CD14-positive monocyte (primary cell): ENCODE results near the gene UNC5C. TPM values are rescaled to one million over a fixed set of nuclear protein-coding genes. Genes with fewer than 3 reads are reported as not detected.

Experiments used
- DNase-seq, 3 donors: peaks; one replicate each; pipeline ENCODE4 v3.0.0-alpha.2; 2011 to 2022
- H2AFZ ChIP-seq: 2 replicates; pipeline ENCODE4 v1.6.0; 2012; ENCODE audit warnings: mild to moderate bottlenecking, low read depth, low read length, inconsistent platforms; ENCODE audit not compliant: insufficient read depth, poor library complexity, severe bottlenecking
- H3K27ac ChIP-seq, 2 donors: 1 replicate in 1 of 2; 2 replicates in 1 of 2; pipeline ENCODE4 v1.5.1; 2012 to 2013; ENCODE audit warnings: low read length in 2 of 2, control low read depth in 1 of 2, inconsistent platforms in 1 of 2, low read depth in 1 of 2, mild to moderate bottlenecking in 1 of 2
- H3K27me3 ChIP-seq, 2 donors: one replicate each; pipeline versions ENCODE4 v1.6.0 to v1.6.1; 2011 to 2013; ENCODE audit warnings: low read length in 2 of 2; ENCODE audit not compliant: control insufficient read depth in 2 of 2, insufficient read depth in 2 of 2
- H3K36me3 ChIP-seq, 2 donors: replicated peaks in 1 of 2; 1 replicate in 1 of 2; 2 replicates in 1 of 2; pipeline versions ENCODE4 v1.5.1 to v1.6.1; 2012 to 2013; ENCODE audit warnings: low read length in 2 of 2, control low read depth in 1 of 2, inconsistent platforms in 1 of 2, mild to moderate bottlenecking in 1 of 2; ENCODE audit not compliant: insufficient read depth in 2 of 2, control insufficient read depth in 1 of 2
- H3K4me1 ChIP-seq, 2 donors: 1 replicate in 1 of 2; 2 replicates in 1 of 2; pipeline versions ENCODE4 v1.5.1 to v1.6.1; 2012 to 2013; ENCODE audit warnings: low read length in 2 of 2, control low read depth in 1 of 2, inconsistent platforms in 1 of 2, mild to moderate bottlenecking in 1 of 2, moderate library complexity in 1 of 2; ENCODE audit not compliant: insufficient read depth in 2 of 2, control insufficient read depth in 1 of 2
- H3K4me2 ChIP-seq: replicated peaks from 2 replicates; pipeline ENCODE3; 2012; ENCODE audit warnings: low read length, moderate library complexity, mild to moderate bottlenecking; ENCODE audit not compliant: poor library complexity, severe bottlenecking; ENCODE audit errors: extremely low read depth
- H3K4me3 ChIP-seq, 3 experiments: fragments of 200-600 bp in 1 of 3; sonication (generic) in 1 of 3; replicated peaks in 1 of 3; 1 replicate in 2 of 3; 2 replicates in 1 of 3; pipeline ENCODE4 v1.5.1; 2011 to 2013; ENCODE audit warnings: low read length in 3 of 3, mild to moderate bottlenecking in 3 of 3, control low read depth in 2 of 3, low read depth in 2 of 3, inconsistent platforms in 1 of 3, moderate library complexity in 1 of 3
- H3K79me2 ChIP-seq: 2 replicates; pipeline ENCODE4 v1.6.0; 2012; ENCODE audit warnings: mild to moderate bottlenecking, control low read depth, inconsistent platforms, low read length, moderate library complexity; ENCODE audit not compliant: insufficient read depth
- H3K9ac ChIP-seq: 2 replicates; pipeline ENCODE4 v1.6.0; 2017; ENCODE audit warnings: low read length, mild to moderate bottlenecking; ENCODE audit not compliant: insufficient read depth, poor library complexity, severe bottlenecking
- H3K9me3 ChIP-seq, 2 donors: replicated peaks in 1 of 2; 1 replicate in 1 of 2; 2 replicates in 1 of 2; pipeline versions ENCODE4 v1.5.1 to v1.6.1; 2012 to 2013; ENCODE audit warnings: low read length in 2 of 2, control low read depth in 1 of 2; ENCODE audit not compliant: control insufficient read depth in 1 of 2, insufficient read depth in 1 of 2
- H4K20me1 ChIP-seq: 2 replicates; pipeline ENCODE4 v1.6.0; 2012; ENCODE audit warnings: mild to moderate bottlenecking, low read length, control low read depth, moderate library complexity; ENCODE audit not compliant: insufficient read depth
- H3K27ac Mint-ChIP-seq, 7 donors: one replicate each; pipeline ENCODE4 v1.8.0; 2020; ENCODE audit warnings: mild to moderate bottlenecking in 7 of 7, mixed read lengths in 7 of 7, moderate library complexity in 6 of 7, inconsistent platforms in 2 of 7
- H3K27me3 Mint-ChIP-seq, 3 donors: one replicate each; pipeline ENCODE4 v1.8.0; 2021 to 2022; ENCODE audit warnings: low read depth in 3 of 3, mild to moderate bottlenecking in 3 of 3, mixed read lengths in 3 of 3, moderate library complexity in 3 of 3, inconsistent platforms in 1 of 3
- H3K36me3 Mint-ChIP-seq, 2 donors: one replicate each; pipeline ENCODE4 v1.8.0; 2020; ENCODE audit warnings: mixed read lengths in 2 of 2, inconsistent platforms in 1 of 2, mild to moderate bottlenecking in 1 of 2
- H3K4me1 Mint-ChIP-seq: one replicate; pipeline ENCODE4 v1.8.0; 2020; ENCODE audit warnings: mild to moderate bottlenecking, mixed read lengths
- H3K4me3 Mint-ChIP-seq, 2 donors: one replicate each; pipeline ENCODE4 v1.8.0; 2020; ENCODE audit warnings: mild to moderate bottlenecking in 2 of 2, mixed read lengths in 2 of 2, moderate library complexity in 1 of 2
- H3K9me3 Mint-ChIP-seq, 7 donors: one replicate each; pipeline ENCODE4 v1.8.0; 2020 to 2022; ENCODE audit warnings: mixed read lengths in 7 of 7, mild to moderate bottlenecking in 6 of 7, moderate library complexity in 6 of 7, inconsistent platforms in 2 of 7
- whole genome bisulfite sequencing: methylation state at CpG from one replicate; pipeline ENCODE4 v1.1.5; 2013; ENCODE audit warnings: missing lambda C conversion rate; ENCODE audit not compliant: insufficient coverage; 5-methylcytosine and 5-hydroxymethylcytosine counted together
- intact Hi-C, 2 donors: fragments of 100-400 bp; cut with micrococcal nuclease; formaldehyde crosslinking; loops; one replicate each; pipeline versions ENCODE4 v1.15.0 to v1.15.1; 2023
- polyA plus RNA-seq, 3 donors: library from polyadenylated mRNA; depleted of rRNA in 1 of 3; unstranded in 2 of 3; stranded (reverse) in 1 of 3; fragments of 300-500 nt in 2 of 3; fragments of >200 nt in 1 of 3; fragmentation: Illumina TruSeq in 2 of 3; gene quantifications; 1 replicate in 2 of 3; 2 replicates in 1 of 3; pipeline ENCODE4 v1.2.3, GENCODE V29; 2012 to 2021
- TF ChIP-seq, protein P1 (sequence below): fragments of 200-600 bp; IDR thresholded peaks from one replicate; pipeline ENCODE4 v1.8.0; 2022; ENCODE audit warnings: antibody characterized with exemption, mild to moderate bottlenecking

Gene UNC5C
- polyA plus RNA-seq, 3 donors = 0.03 TPM; not detected in 2

DNA sequence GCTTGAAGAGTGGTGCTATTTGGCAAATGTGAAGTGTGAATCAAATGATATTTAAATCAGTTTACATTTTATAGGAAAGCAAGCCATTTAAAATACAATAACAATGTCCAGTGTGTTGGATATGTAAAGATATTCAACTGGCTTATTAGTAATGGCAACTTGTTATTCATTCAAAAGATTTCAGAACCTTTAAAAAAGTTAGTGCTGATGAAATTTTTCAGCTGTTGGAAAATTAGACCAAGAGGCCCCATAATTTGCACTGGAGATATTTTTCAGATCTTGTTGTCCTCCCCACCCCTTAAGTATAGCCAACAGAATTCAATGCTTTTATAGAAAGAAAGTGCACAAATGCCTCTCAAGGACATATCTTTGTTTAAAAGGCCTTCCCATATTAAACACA is 54.6 kb downstream of the UNC5C start:
- H3K9ac ChIP-seq = no peak overlapping the region
- H3K36me3 ChIP-seq = no peaks in the 10 kb centered on the region
- no peaks in the 10 kb centered on the region for H3K9me3 ChIP-seq
- TF ChIP-seq, protein P1, sequence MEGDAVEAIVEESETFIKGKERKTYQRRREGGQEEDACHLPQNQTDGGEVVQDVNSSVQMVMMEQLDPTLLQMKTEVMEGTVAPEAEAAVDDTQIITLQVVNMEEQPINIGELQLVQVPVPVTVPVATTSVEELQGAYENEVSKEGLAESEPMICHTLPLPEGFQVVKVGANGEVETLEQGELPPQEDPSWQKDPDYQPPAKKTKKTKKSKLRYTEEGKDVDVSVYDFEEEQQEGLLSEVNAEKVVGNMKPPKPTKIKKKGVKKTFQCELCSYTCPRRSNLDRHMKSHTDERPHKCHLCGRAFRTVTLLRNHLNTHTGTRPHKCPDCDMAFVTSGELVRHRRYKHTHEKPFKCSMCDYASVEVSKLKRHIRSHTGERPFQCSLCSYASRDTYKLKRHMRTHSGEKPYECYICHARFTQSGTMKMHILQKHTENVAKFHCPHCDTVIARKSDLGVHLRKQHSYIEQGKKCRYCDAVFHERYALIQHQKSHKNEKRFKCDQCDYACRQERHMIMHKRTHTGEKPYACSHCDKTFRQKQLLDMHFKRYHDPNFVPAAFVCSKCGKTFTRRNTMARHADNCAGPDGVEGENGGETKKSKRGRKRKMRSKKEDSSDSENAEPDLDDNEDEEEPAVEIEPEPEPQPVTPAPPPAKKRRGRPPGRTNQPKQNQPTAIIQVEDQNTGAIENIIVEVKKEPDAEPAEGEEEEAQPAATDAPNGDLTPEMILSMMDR = no peak
- no peaks in the 10 kb centered on the region for H3K4me1 Mint-ChIP-seq
- H3K4me3 Mint-ChIP-seq = no peak overlapping the region
- no peak overlapping the region for H3K4me2 ChIP-seq
- no peak overlapping the region for H2AFZ ChIP-seq
- DNase-seq = no peak
- peaks cover 0 to 3% (median 0%) of the 10 kb centered on the region in 7 donors for H3K9me3 Mint-ChIP-seq
- H3K79me2 ChIP-seq = no peaks in the 10 kb centered on the region
- no peak overlapping the region for H3K4me3 ChIP-seq
- H3K27ac Mint-ChIP-seq = no peak overlapping the region
- H3K27ac ChIP-seq = no peak overlapping the region
- H3K27me3 Mint-ChIP-seq = peaks cover 0 to under 1% (median 0%) of the 10 kb centered on the region in 3 donors
- no peaks in the 10 kb centered on the region for H3K36me3 Mint-ChIP-seq
- no peaks in the 10 kb centered on the region for H3K27me3 ChIP-seq
- no peaks in the 10 kb centered on the region for H3K4me1 ChIP-seq
- no peaks in the 10 kb centered on the region for H4K20me1 ChIP-seq
- intact Hi-C loops = no loop called here

DNA sequence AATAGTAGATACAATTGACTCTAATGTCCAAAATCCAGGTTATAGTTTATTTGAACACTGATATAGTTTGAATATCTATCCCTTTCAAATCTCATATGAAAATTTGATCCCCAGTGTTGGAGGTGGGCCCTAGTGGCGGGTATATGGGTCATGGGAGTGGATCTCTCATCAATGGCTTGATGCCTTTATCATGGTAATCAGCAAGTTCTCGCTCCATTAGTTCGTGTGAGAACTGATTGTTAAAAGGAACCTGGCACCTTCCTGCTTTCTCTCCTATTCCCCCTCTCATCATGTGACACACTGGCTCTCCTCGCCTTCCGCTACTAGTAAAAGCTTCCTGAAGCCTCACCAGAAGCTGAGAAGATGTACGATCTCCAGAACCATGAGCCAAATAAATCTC is 70.1 kb downstream of the UNC5C start:
- Histone ChIP-seq H3K79me2 (no peaks in the 10 kb centered on the region), H4K20me1 (no peaks in the 10 kb centered on the region), H3K9ac (no peak overlapping the region), H3K4me2 (no peak overlapping the region), H3K27ac (no peak overlapping the region), H2AFZ (no peak overlapping the region), H3K27me3 (no peaks in the 10 kb centered on the region), H3K4me1 (no peaks in the 10 kb centered on the region), H3K36me3 (no peaks in the 10 kb centered on the region), H3K9me3 (no peaks in the 10 kb centered on the region), H3K4me3 (no peak overlapping the region)
- H3K27me3 Mint-ChIP-seq = peaks cover 0 to 2% (median 0%) of the 10 kb centered on the region in 3 donors
- TF ChIP-seq, protein P1 = no peak
- H3K4me1 Mint-ChIP-seq = no peaks in the 10 kb centered on the region
- DNase-seq = no peak
- H3K36me3 Mint-ChIP-seq = no peaks in the 10 kb centered on the region
- no peak overlapping the region for H3K4me3 Mint-ChIP-seq
- intact Hi-C loops = no loop called here
- H3K27ac Mint-ChIP-seq = no peak overlapping the region
- WGBS = 100% methylated on average over 2 of the region's 6 CpGs
- peaks cover 0 to 10% (median 0%) of the 10 kb centered on the region in 7 donors for H3K9me3 Mint-ChIP-seq
